Activated B cell treated with CpG ODN at 0.5 μM for 24 hours (primary cell): Measurements from ENCODE around the gene PRXL2A. TPM values are rescaled to one million over a fixed set of nuclear protein-coding genes. Genes with fewer than 3 reads are reported as not detected.
A peak's percentile ranks its signal among the peaks of the same experiment; 100 is the strongest.

Experiments
- ATAC-seq: fragments of 200-7000 bp; cut with Tn5 transposase; one replicate; pipeline ENCODE4 v1.10.0; 2021; ENCODE audit warnings: low read depth, mild to moderate bottlenecking, moderate library complexity
- CTCF ChIA-PET: fragments of 350-600 bp; sonication (Branson Sonifier 250); formaldehyde crosslinking; loops from one replicate; lab custom pipeline; 2021; ENCODE audit warnings: antibody characterized with exemption; lab: Charles Lee
- POLR2A ChIA-PET: fragments of 350-600 bp; sonication (Branson Sonifier 250); formaldehyde crosslinking; loops from one replicate; lab custom pipeline; 2021; ENCODE audit warnings: antibody characterized with exemption; lab: Charles Lee
- DNase-seq: peaks from one replicate; pipeline ENCODE4 v3.0.0; 2022
- H3K27ac Mint-ChIP-seq: one replicate; pipeline ENCODE4 v1.8.0; 2020; ENCODE audit warnings: mixed read lengths
- H3K27me3 Mint-ChIP-seq: one replicate; pipeline ENCODE4 v1.8.0; 2021; ENCODE audit warnings: mixed read lengths
- H3K36me3 Mint-ChIP-seq: one replicate; pipeline ENCODE4 v1.8.0; 2021; ENCODE audit warnings: low read depth, mixed read lengths
- H3K4me1 Mint-ChIP-seq: one replicate; pipeline ENCODE4 v1.8.0; 2021; ENCODE audit warnings: mixed read lengths
- H3K4me3 Mint-ChIP-seq: one replicate; pipeline ENCODE4 v1.8.0; 2020; ENCODE audit warnings: mild to moderate bottlenecking, mixed read lengths
- H3K9me3 Mint-ChIP-seq: one replicate; pipeline ENCODE4 v1.8.0; 2020; ENCODE audit warnings: mixed read lengths
- CTCF ChIP-seq: fragments of 200-600 bp; IDR thresholded peaks from one replicate; pipeline ENCODE4 v1.8.0; 2022; ENCODE audit warnings: antibody characterized with exemption, mild to moderate bottlenecking
- intact Hi-C: fragments of 100-400 bp; cut with micrococcal nuclease; formaldehyde crosslinking; loops from one replicate; pipeline ENCODE4 v1.15.1; 2024
- total RNA-seq: library from RNA; stranded (reverse); gene quantifications from 2 replicates; pipeline ENCODE4 v1.2.3, GENCODE V29; 2022

The PRXL2A gene
- total RNA-seq, 1 donor from 2014 or later = 8.5 TPM

DNA sequence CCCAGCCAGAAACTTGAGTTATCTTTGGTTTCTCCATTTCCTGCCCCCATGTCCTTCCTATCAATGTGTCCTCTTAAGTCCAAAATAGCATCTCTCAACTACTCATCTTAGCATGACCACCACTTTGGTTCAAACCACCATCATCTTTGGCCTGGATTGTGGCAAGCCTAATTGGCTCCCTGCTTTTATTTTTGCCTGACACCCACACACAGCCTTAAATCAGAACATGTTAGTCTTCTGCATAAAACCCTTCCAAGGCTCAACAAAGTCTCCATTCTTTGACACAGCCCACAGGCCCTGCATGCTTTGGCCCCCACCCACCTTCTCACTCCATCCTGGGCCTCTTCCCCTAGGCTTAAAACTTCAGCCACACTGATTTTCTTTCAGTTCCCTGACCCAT lies 43.7 kb downstream of the PRXL2A start:
- CTCF ChIA-PET = interaction anchor here (1.0 to 2.6 kb wide), 3 partner anchors 21 to 53 kb away, joined by 3 to 24 read pairs (median 4); no protein-coding TSS in a partner anchor
- Mint-ChIP-seq H3K27ac (no peak overlapping the region), H3K4me1 (peaks cover 34% of the 10 kb centered on the region), H3K36me3 (peaks cover 4% of the 10 kb centered on the region), H3K9me3 (no peaks in the 10 kb centered on the region), H3K27me3 (no peaks in the 10 kb centered on the region), H3K4me3 (no peak overlapping the region)
- no peak for ATAC-seq
- no peak for TF ChIP-seq CTCF
- no peak for DNase-seq
- intact Hi-C loops = loop anchor here (2.0 to 10.0 kb wide), 3 partner anchors 147 to 1207 kb away; no protein-coding TSS in a partner anchor
- POLR2A ChIA-PET = interaction anchor here (0.8 to 2.9 kb wide), 3 partner anchors 30 to 137 kb away, joined by 3 to 9 read pairs (median 7); no protein-coding TSS in a partner anchor

GRCh38 chr10:80452640-80453039 lies 44.3 kb downstream of the PRXL2A start:
- H3K27ac Mint-ChIP-seq = no peak overlapping the region
- DNase-seq = no peak
- H3K9me3 Mint-ChIP-seq = no peaks in the 10 kb centered on the region
- H3K4me1 Mint-ChIP-seq = peaks cover 37% of the 10 kb centered on the region
- ChIA-PET POLR2A (interaction anchor here (0.8 to 2.9 kb wide), 4 partner anchors 31 to 136 kb away, joined by 3 to 9 read pairs (median 5); partner anchors contain the start of gene PRXL2A), CTCF (interaction anchor here (1.2 to 2.6 kb wide), 2 partner anchors 20 to 53 kb away, joined by 4 to 24 read pairs; no protein-coding TSS in a partner anchor)
- H3K27me3 Mint-ChIP-seq = no peaks in the 10 kb centered on the region
- H3K4me3 Mint-ChIP-seq = no peak overlapping the region
- peaks cover 4% of the 10 kb centered on the region for H3K36me3 Mint-ChIP-seq
- no peak for ATAC-seq
- intact Hi-C loops = loop anchor here (1.0 to 10.0 kb wide), 4 partner anchors 44 to 1208 kb away; partner anchors contain the start of gene PRXL2A
- no peak for TF ChIP-seq CTCF

DNA sequence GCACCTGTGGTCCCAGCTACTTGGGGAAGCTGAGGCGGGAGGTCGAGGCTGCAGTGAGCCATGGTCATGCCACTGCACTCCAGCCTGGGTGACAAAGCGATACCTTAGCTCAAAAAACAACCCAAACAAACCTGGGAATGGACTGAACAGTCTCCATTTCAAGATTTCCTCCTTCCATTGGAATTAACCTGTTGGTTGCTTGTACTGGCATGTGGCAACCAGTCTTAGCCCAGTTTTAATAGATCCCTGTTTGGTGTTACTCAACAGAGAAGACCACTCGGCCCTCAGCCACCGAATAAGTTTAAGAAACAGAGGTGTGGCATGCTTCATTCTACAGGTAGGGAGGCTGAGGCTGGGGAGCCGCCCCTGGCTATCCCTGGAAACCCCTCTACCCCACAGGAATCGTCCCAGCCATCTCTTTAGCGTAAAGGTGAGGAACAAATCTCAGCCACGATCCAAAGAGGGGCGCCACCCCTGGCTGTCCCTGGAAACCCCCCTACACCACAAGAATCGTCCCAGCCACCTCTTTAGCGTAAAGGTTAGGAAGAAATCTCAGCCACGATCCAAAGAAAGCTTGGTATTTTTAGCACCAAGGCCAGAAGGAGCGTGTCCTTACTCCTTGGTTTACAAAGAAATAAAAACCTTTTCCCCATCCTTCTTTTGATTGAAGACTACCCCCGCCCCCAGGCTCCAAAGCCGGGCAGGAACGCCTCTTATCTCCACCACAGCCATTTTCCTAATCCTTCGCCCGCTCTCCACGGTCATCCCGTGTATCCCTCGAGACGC lies 44.9 kb downstream of the PRXL2A start:
- no peak for ATAC-seq
- POLR2A ChIA-PET = interaction anchor here (0.6 to 2.9 kb wide), 5 partner anchors 18 to 48 kb away, joined by 3 to 9 read pairs (median 4); partner anchors contain the start of gene PRXL2A

GRCh38 chr10:80453842-80454512 lies 45.6 kb downstream of the PRXL2A start, which contains the start of gene TSPAN14:
TSS of gene TSPAN14 (plus strand) at chr10:80454310. CDS start at chr10:80489234, 34,924 bp downstream.
- POLR2A ChIA-PET = interaction anchor here (0.6 to 2.9 kb wide), 7 partner anchors 9 to 145 kb away, joined by 3 to 9 read pairs (median 5); no protein-coding TSS in a partner anchor
- intact Hi-C loops = loop anchor here (1.0 to 10.0 kb wide), 10 partner anchors 8 to 1209 kb away; partner anchors contain the start of genes ANXA11, PRXL2A and TMEM254
- DNase-seq = peak; percentile 73
- Mint-ChIP-seq H3K9me3 (no peaks in the 10 kb centered on the region), H3K27me3 (no peaks in the 10 kb centered on the region), H3K27ac (peak within 1 kb of the TSS; percentile 89), H3K4me1 (peaks cover 51% of the 10 kb centered on the region), H3K36me3 (peaks cover 4% of the 10 kb centered on the region), H3K4me3 (peak within 1 kb of the TSS; percentile 95)
- ATAC-seq = peak; percentile 77
- CTCF ChIA-PET = no interaction called here
- no peak for TF ChIP-seq CTCF

More for the DNA sequence above, 44.9 kb downstream of the PRXL2A start:
- no peaks in the 10 kb centered on the region for H3K9me3 Mint-ChIP-seq
- H3K27me3 Mint-ChIP-seq = no peaks in the 10 kb centered on the region
- H3K36me3 Mint-ChIP-seq = peaks cover 4% of the 10 kb centered on the region
- H3K27ac Mint-ChIP-seq = no peak overlapping the region
- CTCF ChIA-PET = interaction anchor here (1.2 to 2.6 kb wide), 2 partner anchors 20 to 52 kb away, joined by 4 to 24 read pairs; no protein-coding TSS in a partner anchor
- intact Hi-C loops = loop anchor here (1.0 to 10.0 kb wide), 4 partner anchors 45 to 1208 kb away; partner anchors contain the start of gene PRXL2A
- H3K4me1 Mint-ChIP-seq = peaks cover 43% of the 10 kb centered on the region
- no peak for DNase-seq
- H3K4me3 Mint-ChIP-seq = peak overlapping the region; percentile 84
- no peak for TF ChIP-seq CTCF
